Measurements from ENCODE around the gene SLAMF9. TPM values are rescaled to one million over a fixed set of nuclear protein-coding genes. Genes with fewer than 3 reads are reported as not detected.

Gene SLAMF9
- total RNA-seq, 1 experiment from 2014 or later: not detected

GRCh38 chr1:159973350-159973940, 19.4 kb upstream of the SLAMF9 start:
- H3K27me3 ChIP-seq (replicated peaks; ENCODE audit: insufficient read depth, low read depth, low read length, poor library complexity): peaks cover 48% of the 10 kb centered on the region
- H3K9me3 ChIP-seq (ENCODE audit: low read depth, low read length, poor library complexity, severe bottlenecking): no peaks in the 10 kb centered on the region
- H3K4me1 ChIP-seq (ENCODE audit: insufficient read depth, low read length, poor library complexity, severe bottlenecking): no peaks in the 10 kb centered on the region
- TF ChIP-seq, protein P1, sequence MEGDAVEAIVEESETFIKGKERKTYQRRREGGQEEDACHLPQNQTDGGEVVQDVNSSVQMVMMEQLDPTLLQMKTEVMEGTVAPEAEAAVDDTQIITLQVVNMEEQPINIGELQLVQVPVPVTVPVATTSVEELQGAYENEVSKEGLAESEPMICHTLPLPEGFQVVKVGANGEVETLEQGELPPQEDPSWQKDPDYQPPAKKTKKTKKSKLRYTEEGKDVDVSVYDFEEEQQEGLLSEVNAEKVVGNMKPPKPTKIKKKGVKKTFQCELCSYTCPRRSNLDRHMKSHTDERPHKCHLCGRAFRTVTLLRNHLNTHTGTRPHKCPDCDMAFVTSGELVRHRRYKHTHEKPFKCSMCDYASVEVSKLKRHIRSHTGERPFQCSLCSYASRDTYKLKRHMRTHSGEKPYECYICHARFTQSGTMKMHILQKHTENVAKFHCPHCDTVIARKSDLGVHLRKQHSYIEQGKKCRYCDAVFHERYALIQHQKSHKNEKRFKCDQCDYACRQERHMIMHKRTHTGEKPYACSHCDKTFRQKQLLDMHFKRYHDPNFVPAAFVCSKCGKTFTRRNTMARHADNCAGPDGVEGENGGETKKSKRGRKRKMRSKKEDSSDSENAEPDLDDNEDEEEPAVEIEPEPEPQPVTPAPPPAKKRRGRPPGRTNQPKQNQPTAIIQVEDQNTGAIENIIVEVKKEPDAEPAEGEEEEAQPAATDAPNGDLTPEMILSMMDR (conservative IDR thresholded peaks at IDR 0.05; ENCODE audit: low read depth, low read length): no peak
- no peak for TF ChIP-seq EZH2 (IDR thresholded peaks at IDR 0.05; ENCODE audit: borderline replicate concordance, low read depth, low read length, poor library complexity, severe bottlenecking)
- CTCF ChIA-PET: no interaction called here
- no TSS peak for BruUV-seq (replicated peaks)
- no peak overlapping the region for H3K4me3 ChIP-seq (ENCODE audit: low read depth, low read length, poor library complexity, severe bottlenecking)
- no peak overlapping the region for H3K27ac ChIP-seq (ENCODE audit: low read depth, low read length, poor library complexity, severe bottlenecking)
- no peak for DNase-seq (ENCODE audit: low spot score)
- intact Hi-C loops (cut with micrococcal nuclease; ENCODE audit: unreplicated experiment): no loop called here
- no peaks in the 10 kb centered on the region for H3K36me3 ChIP-seq (ENCODE audit: insufficient read depth, low read length, poor library complexity, severe bottlenecking)
- POLR2A ChIA-PET (ENCODE audit: low non-redundant PET): no interaction called here

GRCh38 chr1:159972443-159973205, 18.6 kb upstream of the SLAMF9 start:
- POLR2A ChIA-PET (ENCODE audit: low non-redundant PET): no interaction called here
- DNase-seq (ENCODE audit: low spot score): no peak
- no peaks in the 10 kb centered on the region for H3K36me3 ChIP-seq (ENCODE audit: insufficient read depth, low read length, poor library complexity, severe bottlenecking)
- BruUV-seq (replicated peaks): no TSS peak
- intact Hi-C loops (cut with micrococcal nuclease; ENCODE audit: unreplicated experiment): no loop called here
- no peak overlapping the region for H3K27ac ChIP-seq (ENCODE audit: low read depth, low read length, poor library complexity, severe bottlenecking)
- H3K27me3 ChIP-seq (replicated peaks; ENCODE audit: insufficient read depth, low read depth, low read length, poor library complexity): peaks cover 48% of the 10 kb centered on the region
- TF ChIP-seq, protein P1 (conservative IDR thresholded peaks at IDR 0.05; ENCODE audit: low read depth, low read length): no peak
- no peak for TF ChIP-seq EZH2 (IDR thresholded peaks at IDR 0.05; ENCODE audit: borderline replicate concordance, low read depth, low read length, poor library complexity, severe bottlenecking)
- H3K4me1 ChIP-seq (ENCODE audit: insufficient read depth, low read length, poor library complexity, severe bottlenecking): no peaks in the 10 kb centered on the region
- CTCF ChIA-PET: interaction anchor here (0.8 kb wide), 1 partner anchor 35 kb away, joined by 4 read pairs; no protein-coding TSS in a partner anchor
- no peak overlapping the region for H3K4me3 ChIP-seq (ENCODE audit: low read depth, low read length, poor library complexity, severe bottlenecking)
- H3K9me3 ChIP-seq (ENCODE audit: low read depth, low read length, poor library complexity, severe bottlenecking): no peaks in the 10 kb centered on the region

- Histone ChIP-seq H3K36me3 (ENCODE audit: insufficient read depth, low read length, poor library complexity, severe bottlenecking) (no peaks in the 10 kb centered on the region), H3K27ac (ENCODE audit: low read depth, low read length, poor library complexity, severe bottlenecking) (no peak overlapping the region), H3K27me3 (replicated peaks; ENCODE audit: insufficient read depth, low read depth, low read length, poor library complexity) (peaks cover 45% of the 10 kb centered on the region), H3K4me1 (ENCODE audit: insufficient read depth, low read length, poor library complexity, severe bottlenecking) (no peaks in the 10 kb centered on the region), H3K4me3 (ENCODE audit: low read depth, low read length, poor library complexity, severe bottlenecking) (no peak overlapping the region), H3K9me3 (ENCODE audit: low read depth, low read length, poor library complexity, severe bottlenecking) (no peaks in the 10 kb centered on the region)
- ChIA-PET POLR2A (ENCODE audit: low non-redundant PET) (no interaction called here), CTCF (no interaction called here)
- BruUV-seq (replicated peaks): no TSS peak
- TF ChIP-seq, protein P1 (conservative IDR thresholded peaks at IDR 0.05; ENCODE audit: low read depth, low read length): no peak
- no peak for TF ChIP-seq EZH2 (IDR thresholded peaks at IDR 0.05; ENCODE audit: borderline replicate concordance, low read depth, low read length, poor library complexity, severe bottlenecking)
- intact Hi-C loops (cut with micrococcal nuclease; ENCODE audit: unreplicated experiment): no loop called here
- DNase-seq (ENCODE audit: low spot score): no peak
Observed at GRCh38 chr1:159970932-159971342, 16.9 kb upstream of the SLAMF9 start.
